Tibial artery (tissue), 4 donors: ENCODE measurements around the gene FOXRED2.

ENCODE experiments used
- DNase-seq, 2 donors: peaks; one replicate each; pipeline ENCODE4 v3.0.0-alpha.2; 2019
- H3K27ac ChIP-seq, 2 donors: fragments of 200-600 bp; sonication (generic) in 1 of 2; 1 replicate in 1 of 2; 2 replicates in 1 of 2; pipeline ENCODE4 v1.5.1; 2018 to 2019; ENCODE audit warnings: mild to moderate bottlenecking in 1 of 2
- H3K27me3 ChIP-seq, 2 donors: fragments of 200-600 bp; sonication (generic) in 1 of 2; one replicate each; pipeline versions ENCODE4 v1.5.1 to v1.6.0; 2016 to 2019
- H3K36me3 ChIP-seq, 3 donors: fragments of 200-600 bp; sonication (generic) in 2 of 3; one replicate each; pipeline ENCODE4 v1.5.1; 2016 to 2019; ENCODE audit warnings: mild to moderate bottlenecking in 2 of 3
- H3K4me1 ChIP-seq, 4 donors: fragments of 200-600 bp; sonication (generic) in 2 of 4; 1 replicate in 3 of 4; 2 replicates in 1 of 4; pipeline ENCODE4 v1.5.1; 2016 to 2019
- H3K4me3 ChIP-seq, 2 donors: fragments of 200-600 bp; sonication (generic) in 1 of 2; 1 replicate in 1 of 2; 2 replicates in 1 of 2; pipeline ENCODE4 v1.5.1; 2018 to 2019; ENCODE audit warnings: mild to moderate bottlenecking in 2 of 2
- H3K9me3 ChIP-seq, 3 donors: fragments of 200-600 bp; sonication (generic) in 1 of 3; one replicate each; pipeline ENCODE4 v1.5.1; 2016 to 2019
- intact Hi-C: fragments of 100-400 bp; cut with DNase I; formaldehyde crosslinking; loops from one replicate; pipeline ENCODE4 v1.15.0; 2023; ENCODE audit warnings: low total_unique reads
- TF ChIP-seq, protein P1 (sequence below), 2 experiments: fragments of 200-600 bp in 1 of 2; fragments of 450-650 bp in 1 of 2; IDR thresholded peaks; one replicate each; pipeline ENCODE4 v1.5.1; 2017 to 2019; ENCODE audit warnings: antibody characterized with exemption in 2 of 2, mild to moderate bottlenecking in 1 of 2, moderate library complexity in 1 of 2

Gene FOXRED2

DNA sequence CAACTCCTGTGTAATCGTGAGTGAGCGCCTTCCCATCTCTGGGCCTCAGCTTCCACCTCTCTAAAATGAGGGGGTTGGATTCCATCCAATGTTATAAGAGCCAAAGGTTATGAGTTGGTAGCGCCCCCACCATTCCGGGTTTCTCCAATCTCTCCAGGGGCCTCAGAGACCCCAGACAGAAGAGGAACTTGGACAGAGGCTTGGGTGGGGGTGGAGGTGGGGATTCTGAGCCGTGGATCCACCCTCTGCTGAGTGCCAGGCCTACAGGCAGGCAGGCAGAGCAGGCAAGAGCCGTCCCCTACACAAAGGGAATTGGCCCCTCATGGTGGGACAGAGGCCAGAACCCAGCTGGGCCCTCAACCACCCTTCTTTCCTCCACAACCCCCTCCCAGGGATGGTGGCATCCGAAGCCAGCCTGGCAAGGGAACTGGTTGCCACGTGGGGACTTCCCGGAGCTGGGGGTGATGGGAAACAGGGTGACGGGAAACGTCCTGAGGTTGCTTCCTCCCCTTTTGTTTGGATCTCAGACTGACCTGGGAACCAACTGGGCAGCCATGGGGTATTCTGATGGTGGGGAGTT, 57.2 kb downstream of the FOXRED2 start:
- DNase-seq, result no peak
- Histone ChIP-seq H3K27ac (peak overlapping the region in 1 of 2 donors; percentile 95), H3K27me3 (no peaks in the 10 kb centered on the region), H3K4me1 (peaks cover 0 to 41% (median 29%) of the 10 kb centered on the region in 4 donors), H3K36me3 (no peaks in the 10 kb centered on the region), H3K4me3 (no peak overlapping the region), H3K9me3 (no peaks in the 10 kb centered on the region)
- TF ChIP-seq, protein P1, sequence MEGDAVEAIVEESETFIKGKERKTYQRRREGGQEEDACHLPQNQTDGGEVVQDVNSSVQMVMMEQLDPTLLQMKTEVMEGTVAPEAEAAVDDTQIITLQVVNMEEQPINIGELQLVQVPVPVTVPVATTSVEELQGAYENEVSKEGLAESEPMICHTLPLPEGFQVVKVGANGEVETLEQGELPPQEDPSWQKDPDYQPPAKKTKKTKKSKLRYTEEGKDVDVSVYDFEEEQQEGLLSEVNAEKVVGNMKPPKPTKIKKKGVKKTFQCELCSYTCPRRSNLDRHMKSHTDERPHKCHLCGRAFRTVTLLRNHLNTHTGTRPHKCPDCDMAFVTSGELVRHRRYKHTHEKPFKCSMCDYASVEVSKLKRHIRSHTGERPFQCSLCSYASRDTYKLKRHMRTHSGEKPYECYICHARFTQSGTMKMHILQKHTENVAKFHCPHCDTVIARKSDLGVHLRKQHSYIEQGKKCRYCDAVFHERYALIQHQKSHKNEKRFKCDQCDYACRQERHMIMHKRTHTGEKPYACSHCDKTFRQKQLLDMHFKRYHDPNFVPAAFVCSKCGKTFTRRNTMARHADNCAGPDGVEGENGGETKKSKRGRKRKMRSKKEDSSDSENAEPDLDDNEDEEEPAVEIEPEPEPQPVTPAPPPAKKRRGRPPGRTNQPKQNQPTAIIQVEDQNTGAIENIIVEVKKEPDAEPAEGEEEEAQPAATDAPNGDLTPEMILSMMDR (IDR thresholded peaks at IDR 0.05), result no peak
- intact Hi-C loops, result loop anchor here (5.0 kb wide), 1 partner anchor 42 kb away; no protein-coding TSS in a partner anchor

DNA sequence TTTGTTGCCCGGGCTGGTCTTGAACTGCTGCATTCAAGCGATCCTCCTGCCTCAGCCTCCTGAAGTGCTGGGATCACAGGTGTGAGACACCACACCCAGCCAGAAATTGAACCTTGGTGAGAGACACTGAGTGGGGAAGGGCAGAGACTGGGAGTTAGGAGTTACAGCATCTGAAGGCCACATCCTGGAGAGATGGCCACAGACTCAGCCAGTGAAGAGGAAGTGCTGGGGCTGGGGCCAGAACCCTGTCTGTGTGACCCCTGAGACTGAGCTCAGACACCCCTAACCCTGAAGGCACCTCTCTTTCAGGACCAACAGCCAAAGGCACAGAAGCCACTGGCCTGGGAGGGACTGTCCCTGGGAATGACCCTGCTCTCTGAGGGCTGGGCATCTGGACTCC, 59.2 kb downstream of the FOXRED2 start:
- intact Hi-C loops, result loop anchor here (5.0 kb wide), 1 partner anchor 40 kb away; no protein-coding TSS in a partner anchor
- H3K27ac ChIP-seq, result no peak overlapping the region
- H3K4me1 ChIP-seq, result peaks cover 0 to 27% (median 19%) of the 10 kb centered on the region in 4 donors
- TF ChIP-seq, protein P1 (IDR thresholded peaks at IDR 0.05), result no peak
- H3K9me3 ChIP-seq, result no peaks in the 10 kb centered on the region
- DNase-seq, result no peak
- H3K36me3 ChIP-seq, result no peaks in the 10 kb centered on the region
- H3K4me3 ChIP-seq, result no peak overlapping the region
- H3K27me3 ChIP-seq, result no peaks in the 10 kb centered on the region

DNA sequence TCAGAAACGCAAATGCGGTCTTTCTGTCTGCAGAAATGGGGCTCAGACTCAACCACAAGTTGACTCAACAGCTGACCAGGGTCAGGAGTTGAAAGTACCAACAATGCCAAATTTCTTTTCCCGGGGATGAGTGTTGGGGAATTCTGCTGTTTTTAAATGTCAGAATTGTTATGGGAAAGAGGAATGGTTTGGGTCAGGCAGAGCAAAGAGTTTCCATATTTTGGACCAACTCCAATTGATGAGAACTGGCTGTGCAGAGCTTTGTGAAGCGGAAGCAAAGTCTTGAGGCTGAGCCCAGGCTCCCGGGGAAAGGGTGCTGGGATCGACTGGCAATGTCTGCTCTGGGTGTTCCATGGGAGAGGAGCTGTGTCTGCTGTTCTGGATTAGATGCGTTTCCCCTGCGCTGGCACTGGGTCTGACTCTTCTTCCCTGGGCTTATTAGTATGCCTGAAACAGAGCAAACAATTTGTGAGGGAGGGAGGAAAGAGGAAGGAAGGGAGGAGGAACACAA, 61.6 kb downstream of the FOXRED2 start:
- Histone ChIP-seq H3K36me3 (no peaks in the 10 kb centered on the region), H3K4me1 (peaks cover 0 to 9% (median 3%) of the 10 kb centered on the region in 4 donors), H3K4me3 (no peak overlapping the region), H3K27me3 (no peaks in the 10 kb centered on the region), H3K27ac (no peak overlapping the region), H3K9me3 (no peaks in the 10 kb centered on the region)
- DNase-seq, result no peak
- TF ChIP-seq, protein P1 (IDR thresholded peaks at IDR 0.05), result no peak
- intact Hi-C loops, result loop anchor here (5.0 kb wide), 1 partner anchor 38 kb away; no protein-coding TSS in a partner anchor

DNA sequence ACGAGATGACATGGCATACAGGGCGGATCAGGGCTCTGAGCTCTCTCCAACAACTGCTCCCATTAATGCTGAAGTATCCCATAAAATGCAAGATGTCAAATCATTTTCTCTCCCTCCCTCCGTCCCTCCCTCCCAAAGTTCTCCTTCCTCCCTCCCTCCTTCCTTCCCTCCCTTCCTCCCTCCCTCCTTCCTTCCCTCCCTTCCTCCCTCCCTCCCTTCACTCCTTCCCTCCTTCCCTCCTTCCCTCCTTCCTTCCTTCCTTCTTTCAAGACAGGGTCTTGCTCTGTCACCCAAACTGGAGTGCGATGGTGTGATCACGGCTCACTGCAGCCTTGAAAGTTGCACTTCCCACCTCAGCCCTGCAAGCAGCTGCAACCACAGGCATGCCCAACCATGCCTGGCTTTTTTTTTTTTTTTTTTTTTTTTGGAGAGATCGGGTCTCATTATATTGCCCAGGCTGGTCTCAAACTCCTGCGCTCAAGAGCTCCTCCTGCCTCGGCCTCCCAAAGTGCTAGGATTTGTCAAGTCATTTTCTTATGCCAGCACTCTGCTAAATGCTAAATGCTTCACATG, 63.6 kb downstream of the FOXRED2 start:
- intact Hi-C loops, result no loop called here
- DNase-seq, result no peak
- no peaks in the 10 kb centered on the region for H3K27me3 ChIP-seq
- H3K4me1 ChIP-seq, result peaks cover 0 to 5% (median 1%) of the 10 kb centered on the region in 4 donors
- H3K27ac ChIP-seq, result no peak overlapping the region
- no peaks in the 10 kb centered on the region for H3K9me3 ChIP-seq
- TF ChIP-seq, protein P1 (IDR thresholded peaks at IDR 0.05), result no peak
- no peaks in the 10 kb centered on the region for H3K36me3 ChIP-seq
- H3K4me3 ChIP-seq, result no peak overlapping the region

DNA sequence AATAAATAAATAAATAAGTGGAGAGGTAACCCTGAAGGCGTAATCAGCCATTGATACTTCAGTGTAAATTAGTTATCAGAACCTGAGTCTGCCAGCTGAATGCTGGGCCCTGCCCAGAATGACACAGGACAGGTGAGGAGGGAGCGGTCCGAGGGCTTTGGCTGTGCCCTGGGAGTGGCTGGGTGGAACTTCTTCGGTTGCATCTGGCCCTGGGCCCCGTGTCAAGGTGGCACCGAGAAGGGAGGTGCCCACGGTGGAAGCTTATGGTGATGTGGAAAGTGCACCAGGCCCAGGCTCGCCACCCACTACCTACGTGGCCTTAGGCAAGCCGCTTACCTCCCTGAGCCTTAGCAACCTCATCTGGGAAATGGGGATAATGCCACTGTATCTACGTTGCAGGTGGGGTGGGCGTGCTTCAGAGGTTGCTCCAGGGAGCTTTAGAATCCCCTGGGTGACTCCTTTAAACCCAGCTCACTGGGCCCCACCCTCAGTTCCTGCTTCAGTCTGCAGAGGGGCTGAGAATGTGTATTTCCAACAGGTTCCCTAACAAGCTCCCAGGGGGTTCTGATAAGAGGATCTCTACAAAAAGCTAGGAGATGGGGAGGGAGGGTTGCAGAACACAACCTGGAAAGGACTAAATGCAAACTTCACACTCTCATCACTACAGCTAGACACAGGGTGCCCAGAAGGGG, 64.2 kb downstream of the FOXRED2 start:
- Histone ChIP-seq H3K27ac (no peak overlapping the region), H3K4me1 (peaks cover 0 to 5% (median 1%) of the 10 kb centered on the region in 4 donors), H3K4me3 (no peak overlapping the region), H3K36me3 (no peaks in the 10 kb centered on the region), H3K27me3 (no peaks in the 10 kb centered on the region), H3K9me3 (no peaks in the 10 kb centered on the region)
- TF ChIP-seq, protein P1 (IDR thresholded peaks at IDR 0.05), result no peak
- intact Hi-C loops, result no loop called here
- DNase-seq, result no peak
